Stimulated activated naive CD8-positive, alpha-beta T cell treated with anti-CD3 and anti-CD28 coated beads, Interleukin-15, amount 100 ng/mL, for 72 hours (primary cell): ENCODE measurements around the gene MAN1C1.

ENCODE experiments used
- ATAC-seq: fragments of 150-1000 bp; cut with Tn5 transposase; 2 replicates; pipeline ENCODE4 v1.10.0; 2021; ENCODE audit warnings: mild to moderate bottlenecking, moderate library complexity
- DNase-seq, 2 donors: peaks; one replicate each; pipeline ENCODE4 v3.0.0; 2021 to 2022
- H3K27ac Mint-ChIP-seq, 2 donors: one replicate each; pipeline ENCODE4 v1.8.0; 2022; ENCODE audit warnings: mild to moderate bottlenecking in 2 of 2, mixed read lengths in 2 of 2, moderate library complexity in 2 of 2
- H3K27me3 Mint-ChIP-seq: one replicate; pipeline ENCODE4 v1.8.0; 2022; ENCODE audit warnings: mixed read lengths
- H3K4me1 Mint-ChIP-seq: one replicate; pipeline ENCODE4 v1.8.0; 2022; ENCODE audit warnings: mild to moderate bottlenecking, mixed read lengths
- H3K4me3 Mint-ChIP-seq, 2 donors: one replicate each; pipeline ENCODE4 v1.8.0; 2022; ENCODE audit warnings: mild to moderate bottlenecking in 2 of 2, mixed read lengths in 2 of 2, moderate library complexity in 1 of 2
- H3K9me3 Mint-ChIP-seq, 2 donors: one replicate each; pipeline ENCODE4 v1.8.0; 2022; ENCODE audit warnings: mixed read lengths in 2 of 2

MAN1C1 gene

GRCh38 chr1:25800703-25801377, 184.2 kb downstream of the MAN1C1 start:
- DNase-seq (no peak), ATAC-seq (no peak)
- peak overlapping the region; percentile 60 to 69 for H3K27ac Mint-ChIP-seq
- no peaks in the 10 kb centered on the region for H3K27me3 Mint-ChIP-seq
- peaks cover 78% of the 10 kb centered on the region for H3K4me1 Mint-ChIP-seq
- peak overlapping the region; percentile 80 to 87 for H3K4me3 Mint-ChIP-seq
- H3K9me3 Mint-ChIP-seq = no peaks in the 10 kb centered on the region

GRCh38 chr1:25802915-25803314, 186.3 kb downstream of the MAN1C1 start:
- ATAC-seq (peak; percentile 62), DNase-seq (peak in 1 of 2 donors; percentile 37)
- no peak overlapping the region for H3K4me3 Mint-ChIP-seq
- peaks cover 58% of the 10 kb centered on the region for H3K4me1 Mint-ChIP-seq
- H3K27me3 Mint-ChIP-seq = no peaks in the 10 kb centered on the region
- H3K9me3 Mint-ChIP-seq = no peaks in the 10 kb centered on the region
- no peak overlapping the region for H3K27ac Mint-ChIP-seq

- H3K4me3 Mint-ChIP-seq = no peak overlapping the region
These were observed 186.8 kb downstream of the MAN1C1 start for GRCh38 chr1:25803368-25803767.

GRCh38 chr1:25804244-25804963, 187.8 kb downstream of the MAN1C1 start:
- no peak for DNase-seq
- no peaks in the 10 kb centered on the region for H3K9me3 Mint-ChIP-seq
- peaks cover 49% of the 10 kb centered on the region for H3K4me1 Mint-ChIP-seq
- ATAC-seq = no peak
- H3K27ac Mint-ChIP-seq = no peak overlapping the region
- no peaks in the 10 kb centered on the region for H3K27me3 Mint-ChIP-seq
- no peak overlapping the region for H3K4me3 Mint-ChIP-seq

More at GRCh38 chr1:25803368-25803767, 186.8 kb downstream of the MAN1C1 start:
- ATAC-seq = no peak
- Mint-ChIP-seq H3K9me3 (no peaks in the 10 kb centered on the region), H3K27me3 (no peaks in the 10 kb centered on the region), H3K27ac (no peak overlapping the region), H3K4me1 (peaks cover 54% of the 10 kb centered on the region)
- DNase-seq = no peak

- Mint-ChIP-seq H3K4me1 (peaks cover 54% of the 10 kb centered on the region), H3K27me3 (no peaks in the 10 kb centered on the region), H3K9me3 (no peaks in the 10 kb centered on the region), H3K4me3 (no peak overlapping the region), H3K27ac (no peak overlapping the region)
- ATAC-seq (no peak), DNase-seq (no peak)
These were observed 188.6 kb downstream of the MAN1C1 start for GRCh38 chr1:25804964-25805862.

GRCh38 chr1:25805863-25806225, 189.3 kb downstream of the MAN1C1 start:
- Mint-ChIP-seq H3K4me3 (no peak overlapping the region), H3K27ac (no peak overlapping the region), H3K27me3 (no peaks in the 10 kb centered on the region), H3K4me1 (peaks cover 54% of the 10 kb centered on the region), H3K9me3 (no peaks in the 10 kb centered on the region)
- no peak for DNase-seq
- ATAC-seq = no peak

GRCh38 chr1:25806418-25806817, 189.8 kb downstream of the MAN1C1 start:
- H3K27me3 Mint-ChIP-seq = no peaks in the 10 kb centered on the region
- H3K9me3 Mint-ChIP-seq = no peaks in the 10 kb centered on the region
- ATAC-seq = no peak
- no peak overlapping the region for H3K27ac Mint-ChIP-seq
- H3K4me1 Mint-ChIP-seq = peaks cover 56% of the 10 kb centered on the region
- H3K4me3 Mint-ChIP-seq = no peak overlapping the region
- no peak for DNase-seq

GRCh38 chr1:25807480-25808390, 191.1 kb downstream of the MAN1C1 start:
- no peak overlapping the region for H3K27ac Mint-ChIP-seq
- no peak for DNase-seq

GRCh38 chr1:25808481-25809244, 192.1 kb downstream of the MAN1C1 start:
- Mint-ChIP-seq H3K27me3 (no peaks in the 10 kb centered on the region), H3K27ac (peak overlapping the region in 1 of 2 donors; percentile 93), H3K4me1 (peaks cover 39% of the 10 kb centered on the region), H3K9me3 (no peaks in the 10 kb centered on the region), H3K4me3 (no peak overlapping the region)
- ATAC-seq (peak; percentile 11), DNase-seq (no peak)

More at GRCh38 chr1:25807480-25808390, 191.1 kb downstream of the MAN1C1 start:
- Mint-ChIP-seq H3K4me1 (peaks cover 44% of the 10 kb centered on the region), H3K27me3 (no peaks in the 10 kb centered on the region), H3K9me3 (no peaks in the 10 kb centered on the region), H3K4me3 (no peak overlapping the region)
- ATAC-seq = no peak

- no peak for ATAC-seq
- Mint-ChIP-seq H3K4me3 (no peak overlapping the region), H3K27ac (peak overlapping the region in 1 of 2 donors; percentile 74), H3K27me3 (no peaks in the 10 kb centered on the region), H3K4me1 (peaks cover 34% of the 10 kb centered on the region), H3K9me3 (no peaks in the 10 kb centered on the region)
- no peak for DNase-seq
These were observed 192.8 kb downstream of the MAN1C1 start for GRCh38 chr1:25809283-25809926.

GRCh38 chr1:25809929-25810328, 193.3 kb downstream of the MAN1C1 start:
- H3K9me3 Mint-ChIP-seq = no peaks in the 10 kb centered on the region
- DNase-seq (no peak), ATAC-seq (no peak)
- no peak overlapping the region for H3K4me3 Mint-ChIP-seq
- peaks cover 28% of the 10 kb centered on the region for H3K4me1 Mint-ChIP-seq
- no peaks in the 10 kb centered on the region for H3K27me3 Mint-ChIP-seq
- peak overlapping the region in 1 of 2 donors; percentile 74 for H3K27ac Mint-ChIP-seq

GRCh38 chr1:25810341-25811299, 194.0 kb downstream of the MAN1C1 start:
- no peak overlapping the region for H3K27ac Mint-ChIP-seq
- peaks cover 24% of the 10 kb centered on the region for H3K4me1 Mint-ChIP-seq
- ATAC-seq (peak; percentile 69), DNase-seq (peak; percentile 77 to 80)
- no peak overlapping the region for H3K4me3 Mint-ChIP-seq
- no peaks in the 10 kb centered on the region for H3K9me3 Mint-ChIP-seq
- H3K27me3 Mint-ChIP-seq = no peaks in the 10 kb centered on the region
